GM18870 (cell line): ENCODE measurements around the gene VPS39.

Source experiments
- ATAC-seq: cut with Tn5 transposase; IDR thresholded peaks from one replicate; pipeline ENCODE4 v1.9.1; 2021; ENCODE audit warnings: moderate library complexity; ENCODE audit not compliant: unreplicated experiment

The VPS39 gene

GRCh38 chr15:42199126-42199525, 9.0 kb downstream of the VPS39 start:
- ATAC-seq = no peak

GRCh38 chr15:42198516-42198915, 9.6 kb downstream of the VPS39 start:
- no peak for ATAC-seq

GRCh38 chr15:42194513-42194912, 13.6 kb downstream of the VPS39 start:
- ATAC-seq = no peak

- no peak for ATAC-seq
These were observed 14.7 kb downstream of the VPS39 start for GRCh38 chr15:42193383-42193782.

- ATAC-seq = no peak
These were observed 16.3 kb downstream of the VPS39 start for GRCh38 chr15:42191610-42192346.

- ATAC-seq = no peak
These were observed 17.7 kb downstream of the VPS39 start for GRCh38 chr15:42190370-42190769.

GRCh38 chr15:42185801-42186200, 22.3 kb downstream of the VPS39 start:
- no peak for ATAC-seq

- no peak for ATAC-seq
These were observed 23.4 kb downstream of the VPS39 start for GRCh38 chr15:42184736-42185135.

GRCh38 chr15:42184296-42184695, 23.8 kb downstream of the VPS39 start:
- ATAC-seq = no peak

GRCh38 chr15:42182961-42183360, 25.1 kb downstream of the VPS39 start:
- ATAC-seq = no peak

GRCh38 chr15:42182328-42182886, 25.7 kb downstream of the VPS39 start:
- ATAC-seq = no peak

- no peak for ATAC-seq
These were observed 30.0 kb downstream of the VPS39 start for GRCh38 chr15:42178056-42178455.

GRCh38 chr15:42175671-42176070, 32.4 kb downstream of the VPS39 start:
- ATAC-seq = no peak

- no peak for ATAC-seq
These were observed 35.6 kb downstream of the VPS39 start for GRCh38 chr15:42172475-42172874.

- ATAC-seq = no peak
These were observed 36.3 kb downstream of the VPS39 start for GRCh38 chr15:42171795-42172194.

GRCh38 chr15:42171122-42171521, 37.0 kb downstream of the VPS39 start:
- ATAC-seq = no peak

- ATAC-seq = no peak
These were observed 41.7 kb downstream of the VPS39 start for GRCh38 chr15:42166225-42166940.

- no peak for ATAC-seq
These were observed 43.0 kb downstream of the VPS39 start for GRCh38 chr15:42165106-42165505.

- ATAC-seq = no peak
These were observed 44.1 kb downstream of the VPS39 start for GRCh38 chr15:42163947-42164550.

- ATAC-seq = no peak
These were observed 44.8 kb downstream of the VPS39 start for GRCh38 chr15:42163291-42163690.

GRCh38 chr15:42160136-42160535, 48.0 kb downstream of the VPS39 start:
- no peak for ATAC-seq
